ENCODE results near the gene CRTC2. TPM values are rescaled to one million over a fixed set of nuclear protein-coding genes. Genes with fewer than 3 reads are reported as not detected.

CRTC2 gene
- total RNA-seq, 2 experiments from 2014 or later = 147 to 152 TPM

DNA sequence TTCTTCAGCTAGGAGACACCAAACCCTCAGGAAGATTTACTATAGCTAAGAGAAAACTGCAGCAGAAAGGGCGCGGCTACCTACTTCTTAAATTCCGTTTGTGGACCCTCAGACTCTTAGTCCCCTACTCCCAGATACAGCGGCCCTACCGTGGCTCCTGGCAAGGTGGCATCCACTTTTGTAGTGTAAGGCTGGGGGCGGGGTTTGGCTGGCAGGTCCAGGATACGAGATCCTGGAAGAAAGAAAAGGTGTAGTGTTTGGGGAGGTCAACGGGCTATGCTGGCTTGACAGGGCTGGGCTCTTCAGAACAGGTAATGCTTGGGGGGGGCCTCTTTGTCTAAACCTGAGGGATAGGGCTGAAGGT, 9.6 kb upstream of the CRTC2 start:
- peak overlapping the region; percentile 96 for H3K4me3 Mint-ChIP-seq

DNA sequence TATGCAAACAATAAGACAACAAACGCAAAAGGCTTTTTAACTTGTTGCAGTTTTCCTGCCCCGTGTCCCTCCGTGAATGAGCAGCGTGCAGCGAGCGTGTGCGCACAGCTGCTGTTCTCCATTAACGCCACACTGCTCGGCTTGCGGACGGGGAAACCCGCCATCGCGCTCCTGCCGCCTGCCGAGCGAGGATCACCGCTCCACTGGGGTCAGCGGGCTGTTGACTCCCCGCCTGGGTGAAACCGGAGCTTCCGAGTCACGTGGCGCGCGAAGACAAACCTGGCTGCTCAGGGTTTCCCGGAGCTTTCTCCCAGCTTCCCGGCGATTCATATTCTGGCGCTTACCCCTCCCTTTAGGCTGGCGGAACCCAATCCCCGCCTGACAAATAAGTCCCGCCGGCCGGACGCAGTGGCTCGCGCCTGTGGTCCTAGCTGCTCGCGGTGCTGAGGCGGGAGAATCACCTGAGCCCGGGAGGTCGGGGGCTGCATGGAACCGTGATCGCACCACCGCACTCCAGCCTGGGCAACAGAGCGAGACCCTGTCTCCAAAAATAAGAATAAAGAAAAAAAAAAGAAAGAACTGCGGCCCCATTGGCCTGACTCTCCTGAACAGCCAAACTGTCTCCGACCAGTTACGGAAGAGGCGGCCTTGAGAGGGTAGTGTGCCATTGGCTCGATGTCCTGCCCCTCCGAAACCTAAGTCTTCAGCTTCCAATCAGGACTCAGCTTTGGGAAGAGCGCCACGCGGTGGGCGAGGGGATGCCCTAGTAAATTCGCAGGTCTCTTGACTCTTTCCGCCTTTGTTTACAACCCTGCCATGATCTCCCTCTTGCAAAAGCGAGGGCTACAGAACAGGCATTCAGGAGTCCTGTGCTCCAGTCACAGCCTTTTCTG, 8.9 kb upstream of the CRTC2 start, which contains the start of gene CREB3L4:
Gene CREB3L4 (plus strand): TSS at position 796 of the 893 bp plus-strand sequence. CDS start 624 bp downstream, outside the sequence.
- ChIA-PET CTCF (interaction anchor here (0.6 to 3.5 kb wide), 12 partner anchors 7 to 658 kb away, joined by 3 to 30 read pairs (median 4); partner anchors contain the start of genes CRTC2, DENND4B, JTB and RAB13), POLR2A (interaction anchor here (0.6 to 4.7 kb wide), 26 partner anchors 8 to 1405 kb away, joined by 3 to 149 read pairs (median 4); partner anchors contain the start of genes CRTC2, DENND4B, GATAD2B and HAX1)
- Histone ChIP-seq H3K27ac (ENCODE audit: low read depth in 1 of 2, low read length in 2 of 2) (peak within 1 kb of the TSS; percentile 82 to 83), H3K4me1 (ENCODE audit: insufficient read depth, low read length) (peaks cover 59% of the 10 kb centered on the region), H3K36me3 (ENCODE audit: insufficient read depth, low read length) (no peaks in the 10 kb centered on the region), H3K27me3 (ENCODE audit: control insufficient read depth in 1 of 2, insufficient read depth in 2 of 2, low read length in 2 of 2) (no peaks in the 10 kb centered on the region), H3K9me3 (ENCODE audit: control insufficient read depth in 1 of 2, insufficient read depth in 1 of 2, low read length in 2 of 2) (no peaks in the 10 kb centered on the region), H3K4me3 (ENCODE audit: low read length) (peak within 1 kb of the TSS; percentile 75)
- peak within 1 kb of the TSS; percentile 96 for H3K4me3 Mint-ChIP-seq
- H3K27me3 Mint-ChIP-seq = no peaks in the 10 kb centered on the region
- H3K36me3 Mint-ChIP-seq (ENCODE audit: low read depth) = peaks cover 18% of the 10 kb centered on the region
- H3K9me3 Mint-ChIP-seq = no peaks in the 10 kb centered on the region
- H3K27ac Mint-ChIP-seq = peak within 1 kb of the TSS; percentile 94
- ATAC-seq (ENCODE audit: poor library complexity) = peak; percentile 87
- TF ChIP-seq, protein P1, sequence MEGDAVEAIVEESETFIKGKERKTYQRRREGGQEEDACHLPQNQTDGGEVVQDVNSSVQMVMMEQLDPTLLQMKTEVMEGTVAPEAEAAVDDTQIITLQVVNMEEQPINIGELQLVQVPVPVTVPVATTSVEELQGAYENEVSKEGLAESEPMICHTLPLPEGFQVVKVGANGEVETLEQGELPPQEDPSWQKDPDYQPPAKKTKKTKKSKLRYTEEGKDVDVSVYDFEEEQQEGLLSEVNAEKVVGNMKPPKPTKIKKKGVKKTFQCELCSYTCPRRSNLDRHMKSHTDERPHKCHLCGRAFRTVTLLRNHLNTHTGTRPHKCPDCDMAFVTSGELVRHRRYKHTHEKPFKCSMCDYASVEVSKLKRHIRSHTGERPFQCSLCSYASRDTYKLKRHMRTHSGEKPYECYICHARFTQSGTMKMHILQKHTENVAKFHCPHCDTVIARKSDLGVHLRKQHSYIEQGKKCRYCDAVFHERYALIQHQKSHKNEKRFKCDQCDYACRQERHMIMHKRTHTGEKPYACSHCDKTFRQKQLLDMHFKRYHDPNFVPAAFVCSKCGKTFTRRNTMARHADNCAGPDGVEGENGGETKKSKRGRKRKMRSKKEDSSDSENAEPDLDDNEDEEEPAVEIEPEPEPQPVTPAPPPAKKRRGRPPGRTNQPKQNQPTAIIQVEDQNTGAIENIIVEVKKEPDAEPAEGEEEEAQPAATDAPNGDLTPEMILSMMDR (IDR thresholded peaks at IDR 0.05) = peak; percentile 32
- peak; percentile 64 to 95 (median 80) for DNase-seq
- peaks cover 58% of the 10 kb centered on the region for H3K4me1 Mint-ChIP-seq (ENCODE audit: low read depth)
- intact Hi-C loops (cut with DNase I, micrococcal nuclease) = loop anchor here (1.0 kb wide), 2 partner anchors 9 to 10 kb away; partner anchors contain the start of genes CRTC2 (in 1 of the 2) and JTB (in 1 of the 2)

More for the DNA sequence above, 9.6 kb upstream of the CRTC2 start:
- ChIA-PET POLR2A (interaction anchor here (0.7 to 4.7 kb wide), 22 partner anchors 10 to 1404 kb away, joined by 3 to 149 read pairs (median 4); partner anchors contain the start of genes CRTC2, DENND4B, GATAD2B and INTS3), CTCF (interaction anchor here (0.9 to 3.5 kb wide), 8 partner anchors 9 to 184 kb away, joined by 3 to 30 read pairs (median 10); partner anchors contain the start of genes CRTC2, DENND4B, JTB and RAB13)
- H3K36me3 ChIP-seq (ENCODE audit: insufficient read depth, low read length) = peaks cover 5% of the 10 kb centered on the region
- intact Hi-C loops (cut with DNase I, micrococcal nuclease) = loop anchor here (1.0 kb wide), 2 partner anchors 9 to 10 kb away; partner anchors contain the start of genes CRTC2 (in 1 of the 2) and JTB (in 1 of the 2)
- TF ChIP-seq, protein P1 (IDR thresholded peaks at IDR 0.05) = peak; percentile 5
- no peaks in the 10 kb centered on the region for H3K9me3 Mint-ChIP-seq
- peaks cover 55% of the 10 kb centered on the region for H3K4me1 Mint-ChIP-seq (ENCODE audit: low read depth)
- no peaks in the 10 kb centered on the region for H3K27me3 ChIP-seq (ENCODE audit: control insufficient read depth in 1 of 2, insufficient read depth in 2 of 2, low read length in 2 of 2)
- H3K27me3 Mint-ChIP-seq = no peaks in the 10 kb centered on the region
- peaks cover 18% of the 10 kb centered on the region for H3K36me3 Mint-ChIP-seq (ENCODE audit: low read depth)
- no peak for DNase-seq
- H3K27ac ChIP-seq (ENCODE audit: low read depth in 1 of 2, low read length in 2 of 2) = peak overlapping the region; percentile 58 to 82
- H3K4me3 ChIP-seq (ENCODE audit: low read length) = peak overlapping the region; percentile 75
- no peaks in the 10 kb centered on the region for H3K9me3 ChIP-seq (ENCODE audit: control insufficient read depth in 1 of 2, insufficient read depth in 1 of 2, low read length in 2 of 2)
- H3K4me1 ChIP-seq (ENCODE audit: insufficient read depth, low read length) = peaks cover 53% of the 10 kb centered on the region
- H3K27ac Mint-ChIP-seq = peak overlapping the region; percentile 94
- ATAC-seq (ENCODE audit: poor library complexity) = no peak

DNA sequence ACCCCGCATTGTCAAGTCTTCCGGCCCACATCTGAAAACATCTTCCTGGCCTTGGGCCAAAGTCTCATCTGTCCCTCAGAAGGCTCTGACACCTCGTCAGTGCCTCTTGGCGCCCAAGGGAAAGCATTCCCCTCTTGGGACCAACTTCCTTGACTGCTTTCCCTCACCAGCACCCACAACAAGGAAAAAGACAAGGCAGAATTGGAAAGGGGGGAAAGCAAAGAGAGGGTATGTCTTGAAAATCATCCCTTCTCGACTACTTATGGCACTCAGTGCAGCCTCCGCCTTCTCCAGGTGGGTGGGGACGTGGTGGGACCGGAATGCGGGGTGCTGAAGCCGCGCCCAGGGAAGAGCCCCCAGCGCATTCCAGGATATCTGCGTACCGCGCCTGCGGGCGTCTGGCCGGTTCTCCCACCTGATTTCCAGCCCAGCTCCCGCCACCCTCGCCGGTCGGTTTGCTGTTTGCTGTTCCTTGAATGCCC, 5.5 kb upstream of the CRTC2 start:
- Histone ChIP-seq H3K4me1 (ENCODE audit: insufficient read depth, low read length) (peaks cover 63% of the 10 kb centered on the region), H3K27me3 (ENCODE audit: control insufficient read depth in 1 of 2, insufficient read depth in 2 of 2, low read length in 2 of 2) (no peaks in the 10 kb centered on the region), H3K4me3 (ENCODE audit: low read length) (peak overlapping the region; percentile 89), H3K27ac (ENCODE audit: low read depth in 1 of 2, low read length in 2 of 2) (peak overlapping the region; percentile 85 to 93), H3K9me3 (ENCODE audit: control insufficient read depth in 1 of 2, insufficient read depth in 1 of 2, low read length in 2 of 2) (no peaks in the 10 kb centered on the region), H3K36me3 (ENCODE audit: insufficient read depth, low read length) (no peaks in the 10 kb centered on the region)
- no peaks in the 10 kb centered on the region for H3K27me3 Mint-ChIP-seq
- H3K9me3 Mint-ChIP-seq = no peaks in the 10 kb centered on the region
- no peak for DNase-seq
- no peak for ATAC-seq (ENCODE audit: poor library complexity)
- H3K4me3 Mint-ChIP-seq = peak overlapping the region; percentile 94
- H3K27ac Mint-ChIP-seq = peak overlapping the region; percentile 92
- TF ChIP-seq, protein P1 (IDR thresholded peaks at IDR 0.05) = no peak
- CTCF ChIA-PET = interaction anchor here (0.6 to 1.0 kb wide), 2 partner anchors 23 to 255 kb away, joined by 3 read pairs; no protein-coding TSS in a partner anchor
- H3K4me1 Mint-ChIP-seq (ENCODE audit: low read depth) = peaks cover 61% of the 10 kb centered on the region
- POLR2A ChIA-PET = interaction anchor here (1.1 to 3.7 kb wide), 10 partner anchors 13 to 419 kb away, joined by 3 to 52 read pairs (median 7); partner anchors contain the start of genes CHTOP, DENND4B, GATAD2B and JTB
- intact Hi-C loops (cut with DNase I, micrococcal nuclease) = loop anchor here in 1 of 2 experiments (1.0 kb wide), 1 partner anchor 26 kb away; the partner anchor contains the start of gene RPS27
- H3K36me3 Mint-ChIP-seq (ENCODE audit: low read depth) = peaks cover 25% of the 10 kb centered on the region

All from CD4-positive, alpha-beta T cell (primary cell).